HG03196 (cell line): ENCODE measurements around the gene FBN1.

Experiments
- ATAC-seq: cut with Tn5 transposase; IDR thresholded peaks from one replicate; pipeline ENCODE4 v1.9.1; 2021; ENCODE audit not compliant: unreplicated experiment

Gene FBN1

DNA sequence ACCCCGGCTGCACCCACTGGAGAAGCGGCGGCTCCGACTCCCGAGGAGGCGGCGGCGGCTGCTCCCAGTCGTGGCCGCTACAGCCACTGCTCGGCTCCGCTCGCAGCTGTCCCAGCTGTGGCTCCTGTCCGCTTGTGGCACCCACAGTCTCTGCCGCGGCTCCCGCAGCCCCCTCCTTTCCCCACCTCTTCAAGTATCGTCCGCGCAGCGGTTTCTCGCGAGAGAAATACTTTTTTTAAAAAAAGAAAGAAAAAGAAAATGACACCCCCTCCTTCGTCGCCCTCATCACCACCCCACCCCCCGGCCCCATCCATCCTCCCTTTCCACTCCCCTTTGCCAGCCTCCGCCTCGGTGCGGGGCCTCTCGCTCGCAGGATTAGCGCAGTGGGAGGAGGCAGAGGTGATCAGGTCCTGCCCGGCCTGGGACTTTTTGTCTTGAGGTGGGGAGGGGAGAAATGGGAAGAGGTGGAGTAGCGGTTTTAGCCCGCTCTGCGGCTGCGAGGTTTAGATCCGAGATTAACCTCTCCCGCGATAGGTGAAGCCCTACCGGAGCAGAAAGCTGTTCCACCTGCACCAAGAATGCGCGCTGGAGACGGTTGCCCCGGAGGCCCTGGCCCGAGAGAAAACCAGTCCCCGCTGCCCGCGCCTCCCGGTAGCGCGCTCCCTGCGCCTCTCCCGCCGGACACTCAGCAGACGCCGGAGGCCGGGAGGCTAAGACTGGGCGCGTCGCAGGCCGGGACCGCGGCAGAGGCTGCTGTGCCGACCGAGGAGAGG is at the start of gene FBN1:
TSS of gene FBN1 (minus strand) at position 152 of the 773 bp plus-strand sequence. CDS start 940 bp downstream, outside the sequence.
- ATAC-seq: peak; percentile 45

- ATAC-seq: no peak
These were observed 48.0 kb upstream of the FBN1 start for GRCh38 chr15:48693484-48693883.

DNA sequence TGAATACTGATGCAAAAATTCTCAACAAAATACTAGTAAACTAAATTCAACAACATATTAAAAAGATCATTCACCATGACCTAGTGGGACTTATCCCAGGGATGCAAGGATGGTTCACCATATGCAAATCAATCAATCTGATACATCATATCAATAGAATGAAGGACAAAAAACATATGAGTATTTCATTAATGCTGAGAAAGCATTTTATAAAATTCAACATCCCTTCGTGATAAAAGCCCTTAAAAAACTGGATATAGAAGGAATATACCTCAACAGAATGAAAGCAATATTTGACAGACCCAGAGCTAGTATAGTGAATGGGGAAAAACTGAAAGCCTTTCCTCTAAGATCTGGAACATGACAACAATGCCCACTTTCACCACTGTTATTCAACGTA is 43.0 kb upstream of the FBN1 start:
- no peak for ATAC-seq

GRCh38 chr15:48683991-48684765 is 38.7 kb upstream of the FBN1 start:
- no peak for ATAC-seq

DNA sequence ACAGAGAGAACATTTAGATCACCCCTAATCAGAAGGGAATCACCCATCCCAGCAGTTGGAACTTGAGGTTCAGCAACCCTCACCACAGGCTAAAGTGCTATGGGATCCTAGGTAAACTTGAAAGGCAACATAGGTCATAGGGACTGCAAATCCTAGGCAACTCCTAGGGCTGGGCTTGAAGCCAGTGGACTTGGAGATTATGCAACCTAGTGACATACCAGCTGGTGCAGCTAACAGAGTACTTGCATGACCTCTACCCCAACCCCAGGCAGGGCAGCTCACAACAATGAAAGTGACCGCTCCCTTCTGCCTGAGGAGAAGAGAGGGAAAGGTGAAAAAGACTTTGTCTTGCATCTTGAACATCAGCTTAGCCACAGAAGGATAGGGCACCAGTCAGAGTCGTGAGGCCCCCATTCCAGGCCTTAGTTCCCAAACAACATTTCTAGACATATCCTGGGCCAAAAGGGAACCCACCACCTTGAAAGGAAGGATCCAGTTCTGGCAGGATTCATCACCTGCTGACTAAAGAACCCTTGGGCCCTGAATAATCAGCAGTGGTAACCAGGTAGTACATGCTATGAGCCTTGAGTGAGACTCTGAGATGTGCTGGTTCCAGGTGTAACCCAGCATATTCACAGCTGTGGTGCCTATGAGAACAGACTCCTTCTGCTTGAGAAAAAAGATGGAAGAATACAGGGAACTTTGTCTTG is 37.6 kb upstream of the FBN1 start:
- ATAC-seq: no peak

DNA sequence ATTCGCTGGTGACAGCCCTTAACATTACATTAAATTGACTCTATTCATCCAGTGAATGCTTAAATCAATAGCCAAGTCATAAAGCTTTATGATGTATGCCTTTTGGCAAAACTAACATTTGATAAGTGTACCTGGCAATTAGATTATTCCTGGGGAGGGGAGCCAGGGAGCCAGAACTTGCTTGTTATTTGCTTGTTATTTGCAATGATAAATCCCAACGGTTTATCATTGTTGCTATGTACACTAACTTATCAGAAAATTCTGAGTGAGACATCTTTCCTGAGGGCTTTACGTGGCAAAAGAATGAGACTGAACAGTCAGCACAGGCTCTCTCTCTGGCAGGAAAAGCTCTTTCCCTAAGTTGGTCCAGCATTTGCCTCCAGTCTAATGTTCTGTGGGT is 35.8 kb upstream of the FBN1 start:
- ATAC-seq: no peak

DNA sequence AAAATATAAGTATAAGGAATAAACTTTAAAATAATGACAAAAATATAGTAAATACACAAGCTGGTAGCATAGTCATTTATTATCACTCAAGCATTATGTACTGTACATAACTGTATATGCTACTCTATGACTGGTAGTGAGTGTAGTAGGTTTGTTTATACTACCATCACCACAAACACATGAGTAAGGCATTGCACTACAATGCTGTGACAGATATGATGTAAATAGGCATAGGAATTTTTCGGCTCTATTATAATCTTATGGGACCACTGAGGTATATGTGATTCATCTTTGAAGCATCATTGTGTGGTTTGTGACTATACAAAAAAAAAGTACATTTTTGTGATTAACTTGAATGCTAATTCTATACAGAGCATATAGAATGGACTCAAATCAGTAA is 35.3 kb upstream of the FBN1 start:
- no peak for ATAC-seq

- no peak for ATAC-seq
These were observed 34.4 kb upstream of the FBN1 start for GRCh38 chr15:48679952-48680351.

GRCh38 chr15:48678851-48679250 is 33.3 kb upstream of the FBN1 start:
- no peak for ATAC-seq

DNA sequence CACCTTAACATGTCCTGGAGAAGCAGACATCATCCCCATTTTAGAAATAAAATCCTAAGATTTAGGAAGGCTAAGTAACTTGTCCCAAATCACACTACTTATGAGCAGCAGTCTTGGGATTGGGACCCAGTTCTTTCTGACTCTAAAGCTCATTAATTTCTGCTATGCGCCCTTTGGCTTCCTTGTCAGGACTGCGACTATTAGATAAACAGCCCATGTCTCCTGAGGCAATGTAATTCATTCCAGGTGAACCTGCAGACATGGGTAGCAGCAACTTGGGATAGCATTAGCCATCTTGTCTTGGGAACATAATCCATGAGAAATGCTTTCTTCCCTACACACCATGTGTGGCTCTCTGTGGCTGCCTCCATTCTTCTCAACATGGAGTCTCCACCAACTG is 32.3 kb upstream of the FBN1 start:
- no peak for ATAC-seq

DNA sequence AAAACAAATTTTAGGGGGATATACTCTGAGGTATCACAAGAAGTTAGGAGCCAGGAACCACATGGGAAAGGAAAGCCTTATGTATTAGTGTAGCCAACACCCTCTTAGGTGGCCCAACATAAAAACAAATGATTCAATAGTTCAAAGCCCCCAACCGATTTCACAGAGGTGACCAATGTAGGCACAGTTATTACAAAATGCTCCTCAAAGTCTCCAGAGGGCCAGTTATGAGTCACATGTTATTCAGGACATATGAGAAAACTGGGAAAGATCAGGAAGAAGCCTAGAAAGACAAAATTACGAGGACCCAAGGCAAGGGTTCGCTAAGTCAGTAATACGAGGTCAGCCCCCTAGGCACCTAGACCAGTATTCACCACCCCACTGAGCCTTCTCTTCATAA is 29.9 kb upstream of the FBN1 start:
- no peak for ATAC-seq

GRCh38 chr15:48674876-48675275 is 29.4 kb upstream of the FBN1 start:
- no peak for ATAC-seq

- no peak for ATAC-seq
These were observed 26.7 kb upstream of the FBN1 start for GRCh38 chr15:48672206-48672605.

DNA sequence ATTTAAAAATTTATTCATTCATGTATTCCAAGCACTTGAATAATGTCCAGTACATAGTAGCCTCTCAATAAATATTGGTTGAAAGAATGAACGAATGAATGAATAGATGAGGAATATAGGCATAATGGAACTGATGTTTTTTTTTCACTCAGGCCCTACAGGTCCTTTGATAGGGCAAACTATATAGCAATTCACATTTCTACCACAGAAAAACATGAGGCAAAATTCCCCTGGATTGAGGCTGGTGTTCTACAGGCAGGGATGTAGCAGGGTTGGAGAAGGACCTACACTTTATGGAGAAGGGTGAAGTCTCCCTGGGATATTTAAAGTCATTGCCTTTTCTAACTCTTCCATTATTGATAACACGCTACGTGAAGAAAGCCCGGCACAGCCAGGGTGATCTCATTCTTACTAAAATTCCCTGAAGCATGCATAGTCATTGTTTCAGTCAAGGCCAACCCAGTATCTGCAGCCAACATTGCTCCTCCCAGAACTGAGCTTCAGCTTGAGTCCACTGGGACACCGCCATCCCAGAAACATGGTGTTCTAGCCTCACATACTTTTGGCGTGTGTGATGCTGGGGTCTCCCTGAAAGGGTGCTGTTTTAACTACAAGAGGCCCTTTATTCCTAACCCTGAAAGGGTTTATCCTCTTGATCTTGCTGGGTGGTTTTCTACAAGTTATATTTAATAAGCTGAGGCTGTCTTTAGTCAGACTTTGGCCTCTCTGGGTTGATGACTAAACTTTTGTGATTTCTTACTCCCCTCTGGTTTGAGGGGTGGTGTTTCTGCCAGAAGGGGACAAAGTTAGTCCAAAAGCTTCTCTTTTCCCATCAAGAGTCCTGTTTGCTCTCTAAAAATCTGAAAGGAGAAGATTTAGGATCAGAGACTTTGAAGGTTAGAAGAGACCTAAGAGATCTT is 25.9 kb upstream of the FBN1 start:
- ATAC-seq: no peak

DNA sequence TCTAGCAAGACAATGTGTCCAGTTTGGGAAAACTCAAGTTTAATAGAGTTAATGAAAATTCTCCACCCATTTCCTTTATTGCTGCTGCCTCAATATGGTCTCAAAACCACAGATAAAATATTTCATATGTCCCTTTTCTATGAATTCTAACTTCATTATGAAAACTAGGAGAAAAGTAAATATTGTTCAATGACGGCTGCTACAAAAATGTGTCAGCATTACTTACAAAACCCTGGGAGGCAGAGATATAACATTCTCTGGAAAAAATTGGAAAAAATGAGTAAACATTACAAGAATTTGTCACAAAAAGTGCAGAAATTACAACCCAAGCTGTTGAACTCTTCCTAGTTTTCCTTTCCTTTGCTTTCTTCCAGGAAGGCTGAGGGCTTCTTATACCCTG is 22.2 kb upstream of the FBN1 start:
- ATAC-seq: no peak

DNA sequence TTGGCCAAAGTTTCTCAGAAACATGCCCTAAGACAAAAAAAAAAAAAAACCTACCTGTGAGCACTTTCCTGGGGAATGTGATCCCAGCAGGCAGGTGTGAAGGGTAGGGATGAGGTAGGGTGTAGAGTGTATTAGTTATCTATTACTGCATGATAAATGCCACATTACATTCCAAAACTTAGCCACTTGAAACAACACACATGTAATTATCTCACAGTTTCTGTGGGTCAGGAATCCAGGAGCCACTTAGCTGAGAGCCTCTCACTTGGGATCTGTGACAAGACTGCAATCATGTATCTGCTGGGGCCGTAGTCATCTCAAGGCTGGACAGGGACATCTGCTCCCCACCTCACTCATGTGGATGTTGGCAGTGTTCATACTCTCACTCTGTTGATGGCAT is 18.9 kb upstream of the FBN1 start:
- ATAC-seq: no peak

GRCh38 chr15:48657950-48658591 is 12.6 kb upstream of the FBN1 start:
- no peak for ATAC-seq

GRCh38 chr15:48654801-48655200 is 9.3 kb upstream of the FBN1 start:
- no peak for ATAC-seq

GRCh38 chr15:48653913-48654670 is 8.6 kb upstream of the FBN1 start:
- ATAC-seq: no peak

- no peak for ATAC-seq
These were observed 7.7 kb upstream of the FBN1 start for GRCh38 chr15:48653216-48653615.
